HCT116 (cell line): ENCODE measurements around the gene CCL11. TPM values are rescaled to one million over a fixed set of nuclear protein-coding genes. Genes with fewer than 3 reads are reported as not detected.

Experiments used
- ATAC-seq: fragments of 200-7000 bp; cut with Tn5 transposase; 2 replicates; pipeline ENCODE4 v1.9.1; 2020; ENCODE audit warnings: mild to moderate bottlenecking, moderate library complexity
- BruUV-seq: library from RNA; stranded (reverse); fragments of 400-500 nt; replicated peaks from 2 replicates; lab custom pipeline; 2021; lab: Mats Ljungman, UMichigan
- CTCF ChIA-PET: fragments of 300-600 bp; sonication (Branson Sonifier 250); formaldehyde crosslinking; loops from one replicate; lab custom pipeline; 2021; ENCODE audit warnings: antibody characterized with exemption; lab: Charles Lee
- POLR2A ChIA-PET: fragments of 300-600, 350-600 bp; sonication (Branson Sonifier 250); formaldehyde crosslinking; loops from one replicate; lab custom pipeline; 2021; ENCODE audit warnings: antibody characterized with exemption; lab: Charles Lee
- RAD21 ChIA-PET, 2 experiments: fragments of 300-600 bp; sonication (Branson Sonifier 250); formaldehyde crosslinking; loops; one replicate each; lab custom pipeline; 2023; ENCODE audit warnings: low total read pairs in 2 of 2; ENCODE audit not compliant: uncharacterized antibody in 2 of 2, unreplicated experiment in 2 of 2, low non-redundant PET in 1 of 2; lab: Charles Lee
- DNase-seq: peaks from one replicate; pipeline ENCODE4 v3.0.0-alpha.2; 2010; ENCODE audit warnings: low read depth, low spot score
- H2AFZ ChIP-seq: fragments of 200-600 bp; shearing (Covaris generic), sonication (generic); 2 replicates; pipeline ENCODE4 v1.6.1; 2017; ENCODE audit warnings: low read depth, mixed run types, mixed read lengths, antibody characterized with exemption, low read length; ENCODE audit not compliant: poor library complexity, severe bottlenecking
- H3K27ac ChIP-seq: 2 replicates; pipeline ENCODE4 v1.5.1; 2012; ENCODE audit warnings: low read depth, low read length
- H3K27me3 ChIP-seq: fragments of 200-600 bp; sonication (generic); 2 replicates; pipeline ENCODE4 v1.6.1; 2016; ENCODE audit warnings: mixed run types, low read length, mixed read lengths; ENCODE audit not compliant: insufficient read depth
- H3K36me3 ChIP-seq, 2 experiments: fragments of 200-500 bp in 1 of 2; fragments of 200-600 bp in 1 of 2; sonication (Bioruptor generic) in 1 of 2; sonication (generic) in 1 of 2; 2 replicates each; pipeline versions ENCODE4 v1.5.1 to v1.6.1; 2014 to 2016; ENCODE audit warnings: low read length in 2 of 2, inconsistent platforms in 1 of 2, mixed read lengths in 1 of 2, mixed run types in 1 of 2; ENCODE audit not compliant: insufficient read depth in 2 of 2, control insufficient read depth in 1 of 2
- H3K4me1 ChIP-seq, 2 experiments: fragments of 200-600 bp in 1 of 2; sonication (generic) in 1 of 2; 2 replicates each; pipeline versions ENCODE4 v1.5.1 to v1.6.1; 2012 to 2017; ENCODE audit warnings: low read length in 2 of 2, inconsistent platforms in 1 of 2, mild to moderate bottlenecking in 1 of 2, mixed read lengths in 1 of 2, mixed run types in 1 of 2, moderate library complexity in 1 of 2; ENCODE audit not compliant: insufficient read depth in 2 of 2, control insufficient read depth in 1 of 2
- H3K4me2 ChIP-seq: fragments of 200-600 bp; sonication (generic); 2 replicates; pipeline ENCODE4 v1.6.1; 2017; ENCODE audit warnings: mixed run types, low read length, mixed read lengths
- H3K4me3 ChIP-seq, 2 experiments: fragments of 200-600 bp in 1 of 2; sonication (generic) in 1 of 2; replicated peaks in 1 of 2; 2 replicates each; pipeline ENCODE4 v1.5.1; 2011 to 2016; ENCODE audit warnings: low read length in 2 of 2, control low read depth in 1 of 2, low read depth in 1 of 2, mild to moderate bottlenecking in 1 of 2, mixed read lengths in 1 of 2, mixed run types in 1 of 2
- H3K79me2 ChIP-seq: fragments of 200-600 bp; sonication (generic); 2 replicates; pipeline ENCODE4 v1.6.1; 2017; ENCODE audit warnings: mild to moderate bottlenecking, mixed run types, low read length, moderate library complexity, mixed read lengths; ENCODE audit not compliant: insufficient read depth
- H3K9ac ChIP-seq: fragments of 200-600 bp; sonication (generic); 2 replicates; pipeline ENCODE4 v1.6.1; 2016; ENCODE audit warnings: low read length, mixed read lengths
- H3K9me2 ChIP-seq: fragments of 200-600 bp; sonication (generic), shearing (Covaris generic); 2 replicates; pipeline ENCODE4 v1.6.1; 2017; ENCODE audit warnings: mixed run types, mild to moderate bottlenecking, moderate library complexity; ENCODE audit not compliant: insufficient read depth
- H3K9me3 ChIP-seq, 2 experiments: fragments of 200-500 bp in 1 of 2; fragments of 200-600 bp in 1 of 2; sonication (Bioruptor generic) in 1 of 2; sonication (generic) in 1 of 2; 2 replicates each; pipeline ENCODE4 v1.6.1; 2014 to 2017; ENCODE audit warnings: low read length in 2 of 2, mixed read lengths in 2 of 2, inconsistent platforms in 1 of 2, low read depth in 1 of 2, mild to moderate bottlenecking in 1 of 2, mixed run types in 1 of 2, moderate library complexity in 1 of 2; ENCODE audit not compliant: control insufficient read depth in 1 of 2, insufficient read depth in 1 of 2
- H4K20me1 ChIP-seq: fragments of 200-600 bp; sonication (generic), shearing (Covaris generic); 2 replicates; pipeline ENCODE4 v1.6.1; 2017; ENCODE audit warnings: mixed run types, mild to moderate bottlenecking, moderate library complexity; ENCODE audit not compliant: insufficient read depth
- ATF3 ChIP-seq: IDR thresholded peaks from 2 replicates; pipeline ENCODE4 v1.6.1; 2012
- CBX3 ChIP-seq: IDR thresholded peaks from 2 replicates; pipeline ENCODE4 v1.6.1; 2012; ENCODE audit warnings: low read depth
- CEBPB ChIP-seq: IDR thresholded peaks from 2 replicates; pipeline ENCODE4 v1.6.1; 2012; ENCODE audit warnings: low read depth
- ELF1 ChIP-seq: IDR thresholded peaks from 2 replicates; pipeline ENCODE4 v1.6.1; 2012; ENCODE audit warnings: low read depth, borderline replicate concordance
- EZH2 ChIP-seq: fragments of 200-600 bp; sonication (generic); IDR thresholded peaks from 2 replicates; pipeline ENCODE4 v1.6.1; 2017; ENCODE audit warnings: antibody characterized with exemption, mixed run types
- EZH2phosphoT487 ChIP-seq: fragments of 200-600 bp; IDR thresholded peaks from 2 replicates; pipeline ENCODE4 v1.6.1; 2018; ENCODE audit warnings: antibody characterized with exemption, borderline replicate concordance
- FOSL1 ChIP-seq: IDR thresholded peaks from 2 replicates; pipeline ENCODE4 v1.6.1; 2012; ENCODE audit warnings: low read depth
- JUND ChIP-seq: IDR thresholded peaks from 2 replicates; pipeline ENCODE4 v1.6.1; 2012
- MAX ChIP-seq: IDR thresholded peaks from 2 replicates; pipeline ENCODE4 v1.6.1; 2012
- POLR2A ChIP-seq: IDR thresholded peaks from 2 replicates; pipeline ENCODE4 v1.7.0; 2011; ENCODE audit warnings: borderline replicate concordance; ENCODE audit not compliant: insufficient read depth, insufficient read length; ENCODE audit errors: extremely low read depth
- RAD21 ChIP-seq: IDR thresholded peaks from 2 replicates; pipeline ENCODE4 v1.6.1; 2012; ENCODE audit warnings: low read depth, mild to moderate bottlenecking
- SIN3A ChIP-seq: IDR thresholded peaks from 2 replicates; pipeline ENCODE4 v1.6.1; 2012; ENCODE audit warnings: low read depth
- SP1 ChIP-seq: IDR thresholded peaks from 2 replicates; pipeline ENCODE4 v1.6.1; 2012; ENCODE audit warnings: low read depth
- SRF ChIP-seq: IDR thresholded peaks from 2 replicates; pipeline ENCODE4 v1.6.1; 2012; ENCODE audit warnings: low read depth
- TCF7L2 ChIP-seq: IDR thresholded peaks from 2 replicates; pipeline ENCODE4 v1.7.0; 2011; ENCODE audit warnings: borderline replicate concordance, inconsistent platforms; ENCODE audit not compliant: insufficient read depth, insufficient read length; ENCODE audit errors: extremely low read depth
- YY1 ChIP-seq: IDR thresholded peaks from 2 replicates; pipeline ENCODE4 v1.6.1; 2011; ENCODE audit warnings: low read length, low read depth, moderate library complexity, mild to moderate bottlenecking; ENCODE audit not compliant: insufficient replicate concordance; ENCODE audit errors: extremely low read depth
- ZFX ChIP-seq: fragments of 450-650 bp; IDR thresholded peaks from 2 replicates; pipeline ENCODE4 v1.6.1; 2017
- intact Hi-C: fragments of 100-400 bp; cut with micrococcal nuclease; formaldehyde crosslinking; loops from 2 replicates; pipeline ENCODE4 v1.10.0; 2022
- total RNA-seq: library from RNA; stranded (reverse); gene quantifications from one replicate; pipeline ENCODE4 v1.2.1, GENCODE V29; 2021; ENCODE audit not compliant: unreplicated experiment
- TF ChIP-seq, protein P1 (sequence below), 3 experiments: fragments of 200-600 bp in 1 of 3; sonication (generic) in 1 of 3; IDR thresholded peaks in 2 of 3; conservative IDR thresholded peaks in 1 of 3; 2 replicates each; pipeline ENCODE4 v1.5.1; 2012 to 2017; ENCODE audit warnings: low read depth in 2 of 3, low read length in 2 of 3, antibody characterized with exemption in 1 of 3, borderline replicate concordance in 1 of 3, control low read depth in 1 of 3, mild to moderate bottlenecking in 1 of 3, mixed read lengths in 1 of 3, mixed run types in 1 of 3, moderate library complexity in 1 of 3; ENCODE audit not compliant: insufficient read depth in 1 of 3

The CCL11 gene
- total RNA-seq, 1 experiment from 2014 or later = not detected

DNA sequence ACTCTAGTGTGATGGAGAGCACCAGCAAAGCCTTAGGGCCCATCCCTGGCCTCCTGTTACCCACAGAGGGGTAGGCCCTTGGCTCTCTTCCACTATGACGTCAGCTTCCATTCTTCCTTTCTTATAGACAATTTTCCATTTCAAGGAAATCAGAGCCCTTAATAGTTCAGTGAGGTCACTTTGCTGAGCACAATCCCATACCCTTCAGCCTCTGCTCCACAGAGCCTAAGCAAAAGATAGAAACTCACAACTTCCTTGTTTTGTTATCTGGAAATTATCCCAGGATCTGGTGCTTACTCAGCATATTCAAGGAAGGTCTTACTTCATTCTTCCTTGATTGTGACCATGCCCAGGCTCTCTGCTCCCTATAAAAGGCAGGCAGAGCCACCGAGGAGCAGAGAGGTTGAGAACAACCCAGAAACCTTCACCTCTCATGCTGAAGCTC lies 33.5 kb downstream of the CCL11 start, which contains the start of gene CCL8 (continued):
- no peak for TF ChIP-seq YY1
- TF ChIP-seq SP1 = no peak
- no peak for TF ChIP-seq CBX3
- TF ChIP-seq JUND = no peak
- TF ChIP-seq FOSL1 = no peak
- TF ChIP-seq ATF3 = no peak
- TF ChIP-seq ZFX = no peak
- TF ChIP-seq, protein P1, sequence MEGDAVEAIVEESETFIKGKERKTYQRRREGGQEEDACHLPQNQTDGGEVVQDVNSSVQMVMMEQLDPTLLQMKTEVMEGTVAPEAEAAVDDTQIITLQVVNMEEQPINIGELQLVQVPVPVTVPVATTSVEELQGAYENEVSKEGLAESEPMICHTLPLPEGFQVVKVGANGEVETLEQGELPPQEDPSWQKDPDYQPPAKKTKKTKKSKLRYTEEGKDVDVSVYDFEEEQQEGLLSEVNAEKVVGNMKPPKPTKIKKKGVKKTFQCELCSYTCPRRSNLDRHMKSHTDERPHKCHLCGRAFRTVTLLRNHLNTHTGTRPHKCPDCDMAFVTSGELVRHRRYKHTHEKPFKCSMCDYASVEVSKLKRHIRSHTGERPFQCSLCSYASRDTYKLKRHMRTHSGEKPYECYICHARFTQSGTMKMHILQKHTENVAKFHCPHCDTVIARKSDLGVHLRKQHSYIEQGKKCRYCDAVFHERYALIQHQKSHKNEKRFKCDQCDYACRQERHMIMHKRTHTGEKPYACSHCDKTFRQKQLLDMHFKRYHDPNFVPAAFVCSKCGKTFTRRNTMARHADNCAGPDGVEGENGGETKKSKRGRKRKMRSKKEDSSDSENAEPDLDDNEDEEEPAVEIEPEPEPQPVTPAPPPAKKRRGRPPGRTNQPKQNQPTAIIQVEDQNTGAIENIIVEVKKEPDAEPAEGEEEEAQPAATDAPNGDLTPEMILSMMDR (IDR thresholded peaks at IDR 0.05 in 2 of 3, conservative IDR thresholded peaks at IDR 0.05 in 1 of 3; ENCODE audit: borderline replicate concordance in 1 of 3, insufficient read depth in 1 of 3, low read depth in 2 of 3, low read length in 2 of 3) = no peak

DNA sequence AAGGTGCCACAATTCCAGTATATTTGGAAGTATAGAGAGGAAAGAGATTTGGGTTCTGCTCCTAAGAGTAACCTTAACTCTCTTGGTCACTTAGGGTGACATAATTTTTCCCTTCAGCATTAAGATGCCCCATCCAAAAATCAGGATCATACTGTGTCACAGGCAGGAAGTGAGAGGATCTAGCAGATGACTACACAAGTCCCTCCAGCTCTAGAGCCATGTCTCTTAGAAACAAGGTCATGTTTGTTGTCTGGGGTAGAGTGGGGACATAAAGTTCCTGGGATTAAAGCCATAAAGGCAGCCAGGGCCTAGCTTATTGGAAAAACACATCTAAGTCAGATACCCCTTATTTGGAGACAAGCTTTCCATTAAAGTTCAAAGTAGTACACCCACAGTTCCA lies 36.4 kb downstream of the CCL11 start:
- no peak overlapping the region for H3K27ac ChIP-seq
- no peaks in the 10 kb centered on the region for H3K4me1 ChIP-seq
- TF ChIP-seq SIN3A (no peak), POLR2A (no peak), CEBPB (no peak), EZH2 (no peak), FOSL1 (no peak), ATF3 (no peak), RAD21 (no peak), SRF (no peak), EZH2phosphoT487 (no peak), ELF1 (no peak), MAX (no peak), SP1 (no peak), JUND (no peak), TCF7L2 (no peak)
- TF ChIP-seq, protein P1 (IDR thresholded peaks at IDR 0.05 in 2 of 3, conservative IDR thresholded peaks at IDR 0.05 in 1 of 3; ENCODE audit: borderline replicate concordance in 1 of 3, insufficient read depth in 1 of 3, low read depth in 2 of 3, low read length in 2 of 3) = no peak
- TF ChIP-seq, all 23 proteins: peak for 0
- no peaks in the 10 kb centered on the region for H3K9me3 ChIP-seq
- intact Hi-C loops = loop anchor here (10.0 kb wide), 1 partner anchor 63 kb away; no protein-coding TSS in a partner anchor
- BruUV-seq = no TSS peak
- H2AFZ ChIP-seq = no peak overlapping the region
- no peaks in the 10 kb centered on the region for H3K27me3 ChIP-seq
- H3K4me2 ChIP-seq = no peak overlapping the region
- no peak for ATAC-seq
- CTCF ChIA-PET = no interaction called here
- H3K4me3 ChIP-seq = no peak overlapping the region
- no peak for DNase-seq
- RAD21 ChIA-PET = no interaction called here
- H3K36me3 ChIP-seq = no peaks in the 10 kb centered on the region
- no peaks in the 10 kb centered on the region for H3K79me2 ChIP-seq
- POLR2A ChIA-PET = no interaction called here
- H3K9me2 ChIP-seq = no peaks in the 10 kb centered on the region
- no peaks in the 10 kb centered on the region for H4K20me1 ChIP-seq
- H3K9ac ChIP-seq = no peak overlapping the region
